ENCODE results near the gene TRIM27.

DNA sequence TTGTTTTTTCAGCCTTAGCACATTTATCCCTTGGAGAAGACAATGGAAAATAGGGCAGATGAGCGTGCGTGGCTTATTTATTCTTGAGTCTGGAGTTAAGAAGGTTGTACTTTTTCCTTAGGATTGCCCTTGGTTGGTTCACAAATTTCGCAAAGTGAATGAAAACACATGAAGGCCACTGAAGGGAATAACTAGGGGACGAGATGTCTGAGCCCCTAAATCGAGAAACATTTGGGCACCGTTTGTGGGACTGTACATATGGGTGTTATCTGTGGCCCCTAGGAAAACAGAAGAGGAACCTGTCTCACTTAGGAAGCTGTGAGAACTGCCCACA is 19.4 kb upstream of the TRIM27 start:
- TF ChIP-seq, protein P1, sequence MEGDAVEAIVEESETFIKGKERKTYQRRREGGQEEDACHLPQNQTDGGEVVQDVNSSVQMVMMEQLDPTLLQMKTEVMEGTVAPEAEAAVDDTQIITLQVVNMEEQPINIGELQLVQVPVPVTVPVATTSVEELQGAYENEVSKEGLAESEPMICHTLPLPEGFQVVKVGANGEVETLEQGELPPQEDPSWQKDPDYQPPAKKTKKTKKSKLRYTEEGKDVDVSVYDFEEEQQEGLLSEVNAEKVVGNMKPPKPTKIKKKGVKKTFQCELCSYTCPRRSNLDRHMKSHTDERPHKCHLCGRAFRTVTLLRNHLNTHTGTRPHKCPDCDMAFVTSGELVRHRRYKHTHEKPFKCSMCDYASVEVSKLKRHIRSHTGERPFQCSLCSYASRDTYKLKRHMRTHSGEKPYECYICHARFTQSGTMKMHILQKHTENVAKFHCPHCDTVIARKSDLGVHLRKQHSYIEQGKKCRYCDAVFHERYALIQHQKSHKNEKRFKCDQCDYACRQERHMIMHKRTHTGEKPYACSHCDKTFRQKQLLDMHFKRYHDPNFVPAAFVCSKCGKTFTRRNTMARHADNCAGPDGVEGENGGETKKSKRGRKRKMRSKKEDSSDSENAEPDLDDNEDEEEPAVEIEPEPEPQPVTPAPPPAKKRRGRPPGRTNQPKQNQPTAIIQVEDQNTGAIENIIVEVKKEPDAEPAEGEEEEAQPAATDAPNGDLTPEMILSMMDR (IDR thresholded peaks at IDR 0.05 in 8 of 11, conservative IDR thresholded peaks at IDR 0.05 in 3 of 11) = no peak
- TF ChIP-seq POLR2A (IDR thresholded peaks at IDR 0.05) (no peak), POLR2AphosphoS5 (IDR thresholded peaks at IDR 0.05) (no peak)
